Colon (tissue), 2 donors: ENCODE results near the gene RFC3.
"Not testable (repeated sequence)": the region's sequence is repeated elsewhere in the genome, so short reads cannot be mapped to it uniquely, and the experiment has no call there.

Experiments
- FAIRE-seq: peaks from 2 replicates; lab custom pipeline; 2012; peaks lifted over from hg19 to GRCh38; lab: Jason Lieb, UNC
- donor health status: control.
- donor health status: control.

RFC3 gene

DNA sequence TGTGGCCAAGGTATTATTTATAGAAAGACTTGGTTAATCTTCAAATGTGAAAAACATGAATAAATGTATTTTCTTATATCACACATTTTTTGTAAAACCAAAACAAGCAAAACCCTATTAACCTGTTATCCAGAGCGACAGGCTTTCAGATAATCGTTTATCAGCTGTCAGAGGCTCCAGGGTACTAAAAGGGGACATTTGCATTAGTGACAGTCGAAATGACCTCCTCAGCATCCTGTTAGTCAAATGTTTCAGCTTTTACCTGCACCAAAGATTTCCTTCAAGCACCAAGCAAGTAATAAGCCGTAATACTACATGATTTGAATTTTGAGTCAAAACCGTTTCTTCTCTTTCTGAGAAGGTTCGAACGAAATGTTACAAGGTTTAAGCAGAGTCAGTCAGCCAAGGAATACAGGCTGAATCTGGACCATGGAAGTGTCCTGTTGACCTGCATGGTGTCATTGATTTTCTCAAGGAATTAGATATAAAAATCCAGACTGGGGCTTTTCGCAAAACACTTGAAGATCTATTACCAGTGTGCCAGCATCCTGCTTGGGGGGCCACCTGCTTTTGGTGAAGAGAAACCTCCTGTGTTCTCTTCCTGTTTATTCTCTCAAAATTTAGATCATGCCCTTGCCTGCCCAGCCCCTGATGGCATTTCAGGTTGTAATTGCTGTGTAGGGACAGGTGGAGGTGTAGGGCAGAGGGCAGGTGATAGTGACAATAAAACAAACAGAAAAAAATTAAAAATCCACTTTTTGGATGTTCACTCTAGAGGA is 11.3 kb upstream of the RFC3 start:
- FAIRE-seq = no peak

GRCh38 chr13:33812829-33813228 is 5.1 kb upstream of the RFC3 start:
- not testable (repeated sequence) for FAIRE-seq

GRCh38 chr13:33815011-33815550 is 2.9 kb upstream of the RFC3 start:
- no peak for FAIRE-seq

DNA sequence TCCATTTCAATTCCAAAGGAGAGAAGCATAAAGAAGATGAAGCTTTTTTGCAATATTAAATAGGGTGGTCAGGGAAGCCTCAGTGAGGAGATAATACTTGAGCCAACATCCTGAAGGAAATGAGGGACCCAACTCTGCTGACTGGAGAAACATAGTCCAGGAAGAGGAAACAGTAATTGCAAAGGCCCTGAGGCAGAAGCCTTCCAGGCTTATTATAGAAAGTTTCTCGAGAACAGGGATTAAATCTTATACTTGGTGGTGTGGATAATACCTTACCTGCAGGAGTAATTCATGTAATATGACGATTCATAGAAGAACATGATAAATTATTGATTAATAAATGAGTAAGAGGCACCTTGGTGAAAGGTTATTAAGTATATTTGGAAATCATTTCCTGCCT is 1.0 kb upstream of the RFC3 start:
- FAIRE-seq = no peak

- FAIRE-seq = no peak
These were observed 442 bp upstream of the RFC3 start for GRCh38 chr13:33817513-33817900.

DNA sequence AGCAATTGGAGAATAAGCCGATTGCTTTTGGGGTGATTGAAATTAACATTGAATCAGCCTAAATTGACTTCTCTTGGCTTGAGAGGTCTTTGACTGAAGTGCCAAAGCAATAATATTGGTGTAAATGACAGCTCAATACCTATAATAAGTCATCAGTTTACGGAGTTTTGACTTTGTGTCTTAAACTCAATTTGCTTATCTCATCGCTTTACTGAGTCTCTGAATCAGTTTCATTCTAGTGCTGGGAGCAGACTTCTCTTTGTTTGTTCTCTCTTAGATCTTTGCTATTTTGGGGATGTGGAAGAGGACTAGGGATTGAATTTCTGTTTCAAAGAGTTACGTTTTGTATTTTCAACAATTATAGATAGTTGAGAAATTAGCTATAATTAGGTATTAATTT is 7.1 kb downstream of the RFC3 start:
- FAIRE-seq = no peak

DNA sequence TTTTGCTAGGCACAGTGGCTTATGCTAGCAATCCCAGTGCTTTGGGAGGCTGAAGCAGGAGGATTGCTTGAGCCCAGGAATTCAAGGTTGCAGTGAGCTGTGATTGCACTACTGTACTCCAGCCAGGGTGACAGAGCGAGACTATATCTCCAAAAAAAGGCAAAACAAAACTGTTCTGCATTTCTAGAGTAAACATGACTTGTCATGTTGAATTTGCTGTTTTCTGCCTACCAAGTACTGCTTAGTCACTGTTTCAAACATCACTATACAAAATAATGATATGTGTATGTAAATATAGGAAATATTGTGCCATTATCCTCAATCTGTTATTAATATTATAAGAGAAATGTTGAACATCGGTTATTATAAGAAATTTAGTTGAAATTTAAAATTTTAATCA is 9.2 kb downstream of the RFC3 start:
- no peak for FAIRE-seq

DNA sequence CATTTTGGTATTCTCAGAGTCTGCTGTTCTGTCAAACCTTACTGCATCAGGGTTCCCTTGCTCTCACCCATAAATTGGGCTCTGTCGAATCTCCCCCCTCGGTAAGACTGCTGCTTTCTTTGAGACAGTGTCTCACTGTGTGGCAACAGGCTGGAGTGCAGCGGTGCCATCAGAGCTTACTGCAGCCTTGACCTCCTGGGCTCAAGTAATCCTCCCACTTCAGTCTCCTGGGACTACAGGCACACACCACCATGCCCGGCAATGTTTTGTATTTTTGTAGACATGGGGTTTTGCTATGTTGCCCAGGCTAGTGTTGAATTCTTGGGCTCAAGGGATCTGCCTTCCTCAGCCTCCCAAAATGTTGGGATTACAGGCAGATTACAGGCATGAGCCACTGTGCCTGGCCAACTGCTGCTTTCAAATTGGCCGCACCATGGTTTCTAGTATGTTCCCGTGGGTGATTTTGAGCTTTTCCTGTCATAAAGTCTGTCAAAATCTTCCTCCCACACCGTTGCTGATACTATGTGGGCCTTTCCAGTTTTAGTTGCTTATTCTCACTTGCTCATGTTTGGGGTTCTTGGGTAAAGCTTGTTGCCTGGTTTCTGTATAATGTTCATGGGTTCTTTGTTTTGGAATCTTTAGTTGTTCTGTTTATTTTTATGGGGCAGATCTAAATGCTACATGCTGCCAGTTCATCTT is 10.6 kb downstream of the RFC3 start:
- no peak for FAIRE-seq

DNA sequence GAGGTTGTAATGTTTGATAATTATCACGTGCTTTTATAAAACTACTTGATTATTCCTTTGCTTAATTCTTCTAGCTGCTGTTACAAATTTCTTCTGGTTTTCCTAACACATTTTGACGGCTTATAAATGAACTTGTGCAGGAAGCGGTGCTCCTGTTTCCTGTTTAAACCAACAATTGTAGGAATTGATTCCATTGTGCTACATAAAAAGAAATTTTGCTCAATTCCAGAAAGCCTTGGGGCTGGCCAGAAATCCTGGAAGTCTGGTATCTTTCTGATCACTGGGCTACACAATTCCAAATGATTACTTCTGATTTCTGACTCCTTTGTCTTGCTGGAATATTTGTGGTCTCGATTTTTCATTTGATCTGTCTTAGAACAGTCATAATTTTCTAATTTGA is 14.9 kb downstream of the RFC3 start:
- FAIRE-seq = no peak

DNA sequence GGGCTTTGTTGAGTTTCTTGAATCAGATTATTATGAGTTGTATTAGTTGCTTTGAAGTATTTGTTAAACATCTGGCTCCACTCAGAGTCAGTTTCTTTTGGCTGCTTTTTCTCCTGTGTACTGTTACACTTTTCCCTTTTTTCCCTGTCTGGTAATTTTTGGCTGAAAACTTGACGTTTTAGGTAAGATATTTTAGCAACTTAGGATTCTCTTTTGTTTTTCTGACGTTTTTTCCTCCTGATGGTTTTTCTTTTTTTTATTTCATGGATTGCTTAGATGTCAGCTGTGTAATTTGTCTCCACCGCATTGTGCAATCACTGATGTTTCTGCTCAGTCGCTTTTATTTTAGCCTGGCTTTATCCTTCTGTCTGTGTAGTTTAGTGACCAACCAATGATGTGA is 20.7 kb downstream of the RFC3 start:
- no peak for FAIRE-seq

DNA sequence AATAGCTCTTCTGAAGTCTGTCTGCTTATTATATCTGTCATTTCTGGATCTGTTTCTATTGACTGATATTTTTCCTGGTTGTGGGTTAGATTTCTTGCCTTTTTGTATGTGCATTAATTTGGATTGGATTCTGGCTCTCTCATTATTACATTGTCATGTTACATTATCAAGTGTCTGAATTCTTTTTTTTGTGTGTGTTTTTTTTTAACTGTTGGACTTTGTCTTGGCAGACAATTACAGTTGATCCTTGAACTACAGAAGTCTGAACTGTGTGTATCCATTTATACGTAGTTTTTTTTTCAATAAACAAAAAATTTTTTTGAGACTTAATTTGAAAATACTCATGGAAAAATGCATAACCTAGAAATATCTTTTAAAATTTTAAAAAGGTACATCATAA is 22.5 kb downstream of the RFC3 start:
- peak; percentile 33 for FAIRE-seq

GRCh38 chr13:33842207-33842606 is 24.3 kb downstream of the RFC3 start:
- no peak for FAIRE-seq

DNA sequence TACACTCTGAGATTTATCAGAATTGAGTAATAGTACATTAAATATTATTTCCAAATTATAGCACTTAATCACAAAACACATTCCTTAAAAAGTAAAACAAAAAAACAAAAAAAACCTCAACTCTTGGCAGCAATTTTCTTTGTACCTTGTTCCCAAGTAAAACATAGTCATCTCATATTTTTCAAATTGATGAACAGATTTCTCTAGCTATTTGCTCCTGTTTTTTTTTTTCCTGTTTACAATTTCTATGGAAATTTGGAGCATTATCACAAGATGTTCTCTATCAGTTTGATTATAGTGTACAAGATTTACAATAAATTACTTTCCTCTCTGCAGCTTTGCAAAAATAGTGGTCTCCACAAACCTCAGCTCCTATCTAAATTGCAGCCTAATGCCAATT is 25.0 kb downstream of the RFC3 start:
- FAIRE-seq = no peak

DNA sequence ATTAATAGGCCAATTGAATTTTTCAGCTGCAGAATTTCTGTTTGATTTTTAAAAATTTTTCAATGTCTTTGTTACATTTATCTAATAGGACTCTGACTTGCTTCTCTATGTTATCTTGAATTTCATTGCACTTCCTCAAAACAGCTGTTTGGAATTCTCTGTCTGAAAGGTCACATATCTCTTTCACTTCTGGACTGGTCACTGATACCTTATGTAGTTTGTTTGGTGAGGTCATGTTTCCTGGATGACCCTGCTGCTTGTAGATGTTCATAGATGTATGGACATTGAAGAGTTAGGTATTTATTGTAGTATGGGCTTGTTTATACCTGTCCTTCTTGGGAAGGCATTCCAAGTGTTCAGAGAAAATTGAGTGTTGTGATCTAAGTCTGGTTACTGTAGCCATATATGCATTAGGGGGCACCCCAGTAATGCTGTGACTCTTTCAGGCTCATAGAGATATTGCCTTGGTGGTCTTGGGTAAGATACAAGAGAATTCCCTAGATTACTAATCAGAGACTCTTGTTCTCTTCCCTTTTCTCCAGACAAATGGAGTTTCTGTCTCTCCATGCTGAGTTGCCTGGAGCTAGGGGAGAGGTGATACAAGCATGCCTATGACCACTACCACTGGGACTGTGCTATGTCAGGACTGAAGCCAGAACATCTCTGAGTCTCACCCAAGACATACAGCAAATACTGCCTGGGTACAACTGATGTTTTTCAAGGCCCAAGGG is 27.8 kb downstream of the RFC3 start:
- no peak for FAIRE-seq

DNA sequence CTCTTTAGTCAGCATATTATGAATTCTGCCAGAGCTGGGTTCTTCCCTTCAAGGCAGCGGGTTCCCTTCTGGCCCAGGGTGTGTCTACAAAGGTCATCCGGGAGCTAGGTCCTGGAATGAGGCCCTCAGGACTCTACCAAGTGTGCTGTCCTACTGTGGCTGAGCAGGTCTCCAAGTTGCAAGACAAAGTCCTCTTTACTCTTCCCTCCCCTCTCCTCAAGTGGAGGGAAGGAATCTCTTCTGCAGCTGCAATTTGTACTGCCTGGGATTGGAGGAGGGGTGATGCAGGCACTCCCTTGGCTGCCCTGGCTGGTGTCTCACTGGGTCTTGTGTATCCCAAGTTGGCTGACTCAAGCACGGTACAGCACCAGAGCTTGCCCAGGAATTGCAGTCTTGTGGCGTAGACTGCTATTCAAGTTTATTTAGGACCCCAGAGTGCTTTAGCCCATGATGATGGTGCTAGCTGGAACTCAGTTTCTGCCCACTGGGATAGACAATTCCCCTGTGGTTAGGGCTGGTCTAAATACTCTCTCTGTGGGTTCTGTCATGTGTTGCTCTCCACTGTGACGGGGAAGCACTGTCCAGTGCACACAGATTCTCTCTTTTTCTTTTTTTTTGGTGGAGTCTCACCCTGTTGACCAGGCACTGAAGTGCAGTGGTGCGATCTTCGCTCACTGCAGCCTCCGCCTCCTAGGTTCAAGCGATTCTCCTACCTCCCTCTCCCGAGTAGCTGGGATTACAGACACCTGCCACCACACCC is 28.5 kb downstream of the RFC3 start:
- no peak for FAIRE-seq

- FAIRE-seq = no peak
These were observed 31.3 kb downstream of the RFC3 start for GRCh38 chr13:33849211-33849610.

- FAIRE-seq = no peak
These were observed 37.5 kb downstream of the RFC3 start for GRCh38 chr13:33855371-33855895.

GRCh38 chr13:33859691-33860303 is 41.8 kb downstream of the RFC3 start:
- no peak for FAIRE-seq

- FAIRE-seq = no peak
These were observed 42.6 kb downstream of the RFC3 start for GRCh38 chr13:33860526-33860925.

GRCh38 chr13:33862016-33862415 is 44.1 kb downstream of the RFC3 start:
- FAIRE-seq = no peak

GRCh38 chr13:33863188-33863789 is 45.3 kb downstream of the RFC3 start:
- FAIRE-seq = no peak
